GM06990 (cell line): ENCODE results near the gene TMEM255B.
"Not testable (repeated sequence)": the region's sequence is repeated elsewhere in the genome, so short reads cannot be mapped to it uniquely, and the experiment has no call there.

Experiments
- DNase-seq: peaks from one replicate; pipeline ENCODE4 v3.0.0-alpha.2; 2011; ENCODE audit not compliant: insufficient read length; ENCODE audit errors: extremely low read depth
- H3K27me3 ChIP-seq: replicated peaks from 2 replicates; pipeline ENCODE4 v1.6.0; 2011; ENCODE audit warnings: low read length; ENCODE audit not compliant: control insufficient read depth, insufficient read depth
- H3K36me3 ChIP-seq: 2 replicates; pipeline ENCODE4 v1.5.1; 2011; ENCODE audit warnings: low read length; ENCODE audit not compliant: control insufficient read depth, insufficient read depth
- H3K4me3 ChIP-seq: replicated peaks from 2 replicates; pipeline ENCODE4 v1.5.1; 2011; ENCODE audit warnings: low read depth, mild to moderate bottlenecking, control low read depth, low read length
- CTCF ChIP-seq: IDR thresholded peaks from 2 replicates; pipeline ENCODE4 v1.5.1; 2011; ENCODE audit warnings: low read length, control low read depth, mild to moderate bottlenecking, inconsistent platforms; ENCODE audit not compliant: insufficient read depth, poor library complexity, severe bottlenecking

TMEM255B gene

DNA sequence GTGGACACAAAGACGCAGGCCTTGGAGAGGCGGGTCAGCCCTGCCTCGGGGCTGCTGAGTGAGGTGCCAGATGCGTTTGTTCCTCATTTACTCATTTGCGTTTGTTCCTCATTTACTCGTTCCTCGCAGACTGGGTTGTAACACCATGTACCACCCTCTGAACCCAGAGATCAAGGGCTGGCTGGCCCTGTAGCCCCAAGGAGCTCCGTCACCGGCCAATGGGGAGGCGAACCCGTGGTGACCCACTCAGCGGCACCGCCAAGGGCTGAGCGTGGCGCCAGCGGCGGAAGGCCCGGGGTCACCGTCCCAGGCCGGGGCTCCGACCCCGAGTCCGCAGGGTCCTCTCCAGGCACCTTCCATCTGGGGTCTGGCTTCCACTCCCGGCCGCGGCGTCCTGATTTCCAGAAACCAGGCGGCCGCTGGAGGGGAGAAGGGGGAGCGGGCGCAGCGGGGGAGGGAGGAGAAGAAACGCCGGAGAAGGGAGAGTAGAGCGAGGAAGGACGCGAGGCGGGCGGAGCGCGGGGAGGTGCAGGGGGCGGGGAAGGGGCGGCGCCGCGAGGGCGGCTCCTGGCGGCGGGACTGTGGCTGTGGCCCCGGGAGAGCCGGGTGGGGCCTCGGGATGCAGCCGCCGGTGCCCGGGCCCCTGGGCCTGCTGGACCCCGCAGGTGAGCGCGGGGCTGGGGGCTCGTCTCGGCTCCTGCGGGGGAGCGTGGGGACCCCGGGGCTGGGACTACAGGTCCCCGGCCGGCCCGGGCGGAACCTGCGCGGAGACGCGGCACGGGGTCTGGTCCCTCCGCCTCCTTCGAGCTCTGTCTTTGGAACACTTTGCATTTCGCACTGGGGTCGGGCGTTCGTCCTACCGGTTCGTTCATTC is at the start of gene TMEM255B:
Gene TMEM255B (plus strand): TSS at position 576 of the 874 bp plus-strand sequence. CDS start 44 bp downstream, at position 620.
- no peak for TF ChIP-seq CTCF
- H3K4me3 ChIP-seq = peak within 1 kb of the TSS; percentile 55
- H3K27me3 ChIP-seq = peaks cover 3% of the 10 kb centered on the region
- peak; percentile 61 for DNase-seq
- H3K36me3 ChIP-seq = no peaks in the 10 kb centered on the region

DNA sequence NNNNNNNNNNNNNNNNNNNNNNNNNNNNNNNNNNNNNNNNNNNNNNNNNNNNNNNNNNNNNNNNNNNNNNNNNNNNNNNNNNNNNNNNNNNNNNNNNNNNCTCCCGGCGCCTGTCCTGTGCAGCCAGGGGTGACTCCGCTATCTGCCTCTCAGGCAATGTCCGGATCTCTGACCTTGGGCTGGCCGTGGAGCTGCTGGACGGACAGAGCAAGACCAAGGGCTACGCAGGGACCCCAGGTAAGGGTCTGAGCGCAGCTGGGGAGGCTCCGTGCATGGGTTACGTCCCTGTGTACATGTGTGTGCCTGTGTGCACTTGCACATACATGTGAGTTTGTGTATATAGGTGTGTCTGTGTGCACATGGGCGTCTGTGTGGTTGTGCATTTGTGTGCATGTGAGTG is 36.1 kb upstream of the TMEM255B start:
- DNase-seq = no peak
- TF ChIP-seq CTCF = no peak
- Histone ChIP-seq H3K4me3 (no peak overlapping the region), H3K36me3 (no peaks in the 10 kb centered on the region), H3K27me3 (no peaks in the 10 kb centered on the region)

DNA sequence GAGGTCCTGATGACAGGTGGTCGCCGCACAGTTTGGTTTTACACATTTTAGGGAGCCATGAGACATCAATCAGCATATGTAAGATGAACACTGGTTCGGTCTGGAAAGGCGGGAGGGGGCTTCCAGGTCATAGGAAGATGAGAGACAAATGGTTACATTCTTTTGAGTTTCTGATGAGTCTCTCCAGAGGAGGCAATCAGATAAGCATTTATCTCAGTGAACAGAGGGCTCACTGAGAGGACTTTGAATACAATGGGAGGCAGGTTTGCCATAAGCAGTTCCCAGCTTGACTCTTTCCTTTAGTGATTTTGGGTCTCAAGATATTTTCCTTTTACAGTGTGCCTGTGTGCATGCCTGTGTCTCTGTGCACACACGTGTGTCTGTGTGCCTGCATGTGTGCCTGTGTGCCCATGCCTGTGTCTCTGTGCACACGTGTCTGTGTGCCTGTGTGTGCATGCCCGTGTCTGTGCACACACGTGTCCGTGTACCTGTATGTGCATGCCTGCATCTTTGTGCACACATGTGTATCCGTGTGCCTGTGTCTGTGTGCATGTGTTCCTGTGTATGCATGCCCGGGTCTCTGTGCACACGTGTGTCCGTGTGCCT is 35.5 kb upstream of the TMEM255B start:
- Histone ChIP-seq H3K4me3 (no peak overlapping the region), H3K36me3 (no peaks in the 10 kb centered on the region), H3K27me3 (no peaks in the 10 kb centered on the region)
- no peak for DNase-seq
- no peak for TF ChIP-seq CTCF

DNA sequence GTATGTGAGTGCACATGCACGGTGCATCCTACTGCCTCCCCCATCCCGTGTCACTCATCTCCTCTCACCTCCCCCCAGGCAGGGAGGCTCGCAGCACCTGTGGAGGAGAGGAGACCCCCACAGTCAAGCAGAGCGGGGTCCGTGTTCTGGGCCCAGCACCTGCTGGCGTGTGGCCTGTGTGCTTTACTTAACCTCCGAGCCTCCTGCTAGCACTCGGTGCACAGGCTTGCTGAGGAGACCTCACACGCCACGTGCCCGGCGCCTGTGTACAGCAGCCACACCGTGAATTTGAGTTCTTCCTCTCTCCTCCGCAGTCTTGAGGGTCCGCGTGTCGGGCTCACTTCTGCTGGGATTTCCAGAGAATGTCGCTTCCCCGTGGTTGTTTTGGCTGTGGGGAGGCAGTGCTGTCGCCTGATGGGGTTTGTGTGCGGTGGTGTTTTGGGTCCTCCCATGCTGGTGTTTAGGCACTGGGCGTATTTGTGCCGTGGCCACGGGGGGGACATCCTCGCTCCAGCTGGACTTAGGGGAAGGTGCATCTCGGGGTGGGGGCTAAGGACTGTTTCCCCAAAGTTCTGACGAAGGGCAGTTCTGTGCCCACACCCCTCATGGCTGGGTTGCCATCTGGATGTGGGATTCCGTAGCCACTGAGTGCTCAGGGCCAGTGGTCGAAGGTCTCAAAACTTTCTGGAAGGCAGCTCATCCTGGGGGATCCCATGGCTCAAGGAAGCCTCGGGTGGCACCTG is 34.8 kb upstream of the TMEM255B start:
- no peak for TF ChIP-seq CTCF
- Histone ChIP-seq H3K36me3 (no peaks in the 10 kb centered on the region), H3K4me3 (no peak overlapping the region), H3K27me3 (no peaks in the 10 kb centered on the region)
- no peak for DNase-seq

DNA sequence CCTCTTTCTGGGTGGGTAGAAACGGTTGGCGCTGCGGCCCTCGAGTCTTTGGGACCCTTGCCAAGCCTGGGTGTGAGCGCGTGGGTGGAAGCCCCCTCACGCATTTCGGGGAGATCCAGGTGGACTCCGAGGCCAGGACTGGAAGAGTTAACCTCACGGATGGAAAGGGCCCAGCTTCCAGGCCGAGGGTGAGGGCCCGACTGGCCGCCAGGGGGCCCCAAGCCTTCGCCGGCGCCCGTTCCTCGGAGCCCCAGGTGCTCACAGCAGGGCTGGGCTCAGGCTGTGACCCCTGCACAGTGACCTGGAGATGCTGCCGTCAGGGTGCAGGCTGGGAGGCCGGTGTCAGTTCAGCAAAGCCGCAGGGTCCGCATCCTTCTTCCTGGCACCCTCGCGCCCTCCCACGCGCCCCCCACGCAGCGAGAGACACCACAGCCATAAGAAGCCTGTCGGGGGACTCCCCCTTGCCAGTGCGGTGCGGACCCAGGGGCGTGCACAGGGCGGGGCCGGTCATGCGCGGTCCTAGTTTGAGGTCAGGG is 34.2 kb upstream of the TMEM255B start:
- Histone ChIP-seq H3K4me3 (peak overlapping the region; percentile 37), H3K27me3 (no peaks in the 10 kb centered on the region), H3K36me3 (no peaks in the 10 kb centered on the region)
- TF ChIP-seq CTCF = peak; percentile 87
- peak; percentile 77 for DNase-seq

- not testable (repeated sequence) for DNase-seq, H3K27me3 ChIP-seq, H3K36me3 ChIP-seq, H3K4me3 ChIP-seq
Observed at GRCh38 chr13:113725329-113726105, 33.5 kb upstream of the TMEM255B start.

DNA sequence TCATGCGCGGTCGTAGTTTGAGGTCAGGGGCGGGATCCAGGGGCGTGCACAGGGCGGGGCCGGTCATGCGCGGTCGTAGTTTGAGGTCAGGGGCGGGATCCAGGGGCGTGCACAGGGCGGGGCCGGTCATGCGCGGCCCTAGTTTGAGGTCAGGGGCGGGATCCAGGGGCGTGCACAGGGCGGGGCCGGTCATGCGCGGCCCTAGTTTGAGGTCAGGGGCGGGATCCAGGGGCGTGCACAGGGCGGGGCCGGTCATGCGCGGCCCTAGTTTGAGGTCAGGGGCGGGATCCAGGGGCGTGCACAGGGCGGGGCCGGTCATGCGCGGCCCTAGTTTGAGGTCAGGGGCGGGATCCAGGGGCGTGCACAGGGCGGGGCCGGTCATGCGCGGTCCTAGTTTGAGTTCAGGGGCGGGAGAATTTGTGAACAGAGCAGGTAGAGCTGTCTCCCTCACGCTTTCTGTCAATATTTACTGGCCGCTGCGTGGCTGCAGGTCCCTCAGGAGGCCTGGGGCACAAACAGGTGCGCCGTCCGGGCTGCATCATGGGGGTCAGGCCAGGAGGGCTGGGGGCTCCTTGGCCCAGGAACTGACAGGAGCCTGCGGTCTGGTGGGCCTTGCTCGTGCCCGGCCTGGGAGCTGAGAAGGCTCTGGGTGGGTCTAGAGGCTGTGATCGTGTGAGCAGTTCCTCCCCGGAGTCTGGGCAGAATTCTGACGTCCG is 32.8 kb upstream of the TMEM255B start:
- not testable (repeated sequence) for H3K27me3 ChIP-seq, DNase-seq, H3K4me3 ChIP-seq, H3K36me3 ChIP-seq
